Ascending aorta (tissue), 2 donors: ENCODE measurements around the gene POC1B. TPM values are rescaled to one million over a fixed set of nuclear protein-coding genes. Genes with fewer than 3 reads are reported as not detected.
A peak's percentile ranks its signal among the peaks of the same experiment; 100 is the strongest.

Experiments used
- DNase-seq, 2 donors: peaks; one replicate each; pipeline ENCODE4 v3.0.0-alpha.2; 2019; ENCODE audit warnings: low spot score in 2 of 2
- H3K27ac ChIP-seq, 2 donors: fragments of 200-600 bp; sonication (generic); one replicate each; pipeline ENCODE4 v1.5.1; 2016 to 2017; ENCODE audit warnings: mild to moderate bottlenecking in 1 of 2
- H3K27me3 ChIP-seq: fragments of 200-600 bp; sonication (generic); one replicate; pipeline ENCODE4 v1.5.1; 2017
- H3K36me3 ChIP-seq, 2 donors: fragments of 200-600 bp; sonication (generic); one replicate each; pipeline ENCODE4 v1.5.1; 2016
- H3K4me1 ChIP-seq, 2 donors: fragments of 200-600 bp; sonication (generic); one replicate each; pipeline ENCODE4 v1.5.1; 2016 to 2017; ENCODE audit warnings: mild to moderate bottlenecking in 1 of 2
- H3K4me3 ChIP-seq, 2 donors: fragments of 200-600 bp; sonication (generic); one replicate each; pipeline ENCODE4 v1.5.1; 2016 to 2017; ENCODE audit warnings: mild to moderate bottlenecking in 1 of 2
- H3K9me3 ChIP-seq, 2 donors: fragments of 200-600 bp; sonication (generic); one replicate each; pipeline ENCODE4 v1.5.1; 2016
- CTCF ChIP-seq, 3 experiments: fragments of 200-600 bp in 2 of 3; fragments of 450-650 bp in 1 of 3; sonication (generic) in 2 of 3; IDR thresholded peaks; one replicate each; pipeline ENCODE4 v1.5.1; 2016 to 2019; ENCODE audit warnings: antibody characterized with exemption in 3 of 3, mild to moderate bottlenecking in 1 of 3, moderate library complexity in 1 of 3
- intact Hi-C: fragments of 100-400 bp; cut with DNase I; formaldehyde crosslinking; loops from one replicate; pipeline ENCODE4 v1.15.1; 2023
- total RNA-seq: library from RNA; depleted of rRNA; stranded (reverse); fragments of >200 nt; gene quantifications from one replicate; pipeline ENCODE4 v1.1.0, GENCODE V29; 2016

The POC1B gene
- total RNA-seq, 1 donor from 2014 or later: 15.8 TPM

GRCh38 chr12:89379148-89379838 lies 146.6 kb downstream of the POC1B start:
- intact Hi-C loops: no loop called here
- peaks cover 3 to 10% of the 10 kb centered on the region in 2 donors for H3K4me1 ChIP-seq

GRCh38 chr12:89376844-89377243 lies 149.0 kb downstream of the POC1B start:
- H3K27ac ChIP-seq: peak overlapping the region in 1 of 2 donors; percentile 46
- no peaks in the 10 kb centered on the region for H3K27me3 ChIP-seq
- no peak overlapping the region for H3K4me3 ChIP-seq
- intact Hi-C loops: no loop called here
- peaks cover 5 to 20% of the 10 kb centered on the region in 2 donors for H3K4me1 ChIP-seq
- DNase-seq: no peak
- no peak for TF ChIP-seq CTCF (IDR thresholded peaks at IDR 0.05)
- no peaks in the 10 kb centered on the region for H3K9me3 ChIP-seq
- no peaks in the 10 kb centered on the region for H3K36me3 ChIP-seq

More at GRCh38 chr12:89379148-89379838, 146.6 kb downstream of the POC1B start:
- H3K36me3 ChIP-seq: no peaks in the 10 kb centered on the region
- H3K27ac ChIP-seq: no peak overlapping the region
- TF ChIP-seq CTCF (IDR thresholded peaks at IDR 0.05): no peak
- H3K27me3 ChIP-seq: no peaks in the 10 kb centered on the region
- no peak overlapping the region for H3K4me3 ChIP-seq
- DNase-seq: no peak
- no peaks in the 10 kb centered on the region for H3K9me3 ChIP-seq

GRCh38 chr12:89376202-89376529 lies 149.7 kb downstream of the POC1B start:
- no peaks in the 10 kb centered on the region for H3K36me3 ChIP-seq
- H3K9me3 ChIP-seq: no peaks in the 10 kb centered on the region
- TF ChIP-seq CTCF (IDR thresholded peaks at IDR 0.05): no peak
- H3K27me3 ChIP-seq: no peaks in the 10 kb centered on the region
- DNase-seq: no peak
- peaks cover 5 to 20% of the 10 kb centered on the region in 2 donors for H3K4me1 ChIP-seq
- peak overlapping the region in 1 of 2 donors; percentile 46 for H3K27ac ChIP-seq
- intact Hi-C loops: no loop called here
- H3K4me3 ChIP-seq: no peak overlapping the region

DNA sequence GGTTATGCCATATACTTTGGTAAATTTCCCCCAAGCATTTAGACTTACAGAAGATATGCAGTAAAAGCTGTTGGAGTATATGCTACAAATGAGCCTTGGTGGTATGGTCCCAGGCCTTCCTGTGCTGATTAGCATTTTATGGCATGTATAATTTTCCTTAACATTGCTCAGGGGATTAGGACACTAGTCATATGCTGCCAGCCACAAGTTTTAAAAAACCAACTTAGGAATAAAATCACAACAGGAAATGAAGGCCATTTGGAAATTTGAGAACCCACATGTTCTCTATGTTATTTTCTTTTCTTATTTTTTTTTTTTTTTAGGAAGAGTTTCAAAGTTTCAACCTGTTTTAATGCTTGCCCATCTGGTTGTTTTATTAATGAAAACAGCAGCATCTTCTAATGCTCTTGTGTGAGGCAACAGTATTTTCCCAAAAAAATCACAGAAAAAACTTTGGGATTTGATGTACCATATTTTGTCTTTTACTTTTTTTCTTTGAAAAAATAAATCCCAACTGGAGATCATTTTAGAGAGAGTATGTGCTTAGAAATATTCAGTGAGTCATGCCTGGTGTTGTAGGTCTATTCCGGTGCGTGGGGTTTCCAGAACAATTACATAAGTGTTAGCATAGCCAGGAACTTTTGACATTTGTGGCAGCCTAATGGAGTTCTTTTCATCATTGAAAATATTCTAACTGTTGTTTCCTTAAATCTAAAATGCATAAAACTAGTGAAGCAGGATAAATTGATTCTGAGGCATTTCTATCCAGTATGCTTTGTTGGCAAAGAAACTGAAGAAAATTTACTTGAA lies 151.9 kb downstream of the POC1B start:
- DNase-seq: peak in 1 of 2 donors; percentile 75
- H3K4me3 ChIP-seq: no peak overlapping the region
- no peaks in the 10 kb centered on the region for H3K36me3 ChIP-seq
- TF ChIP-seq CTCF (IDR thresholded peaks at IDR 0.05): no peak
- peaks cover 5 to 20% of the 10 kb centered on the region in 2 donors for H3K4me1 ChIP-seq
- no peaks in the 10 kb centered on the region for H3K9me3 ChIP-seq
- no peaks in the 10 kb centered on the region for H3K27me3 ChIP-seq
- peak overlapping the region; percentile 71 to 74 for H3K27ac ChIP-seq
- intact Hi-C loops: loop anchor here (1.0 kb wide), 1 partner anchor 22 kb away; the partner anchor contains the start of gene DUSP6

DNA sequence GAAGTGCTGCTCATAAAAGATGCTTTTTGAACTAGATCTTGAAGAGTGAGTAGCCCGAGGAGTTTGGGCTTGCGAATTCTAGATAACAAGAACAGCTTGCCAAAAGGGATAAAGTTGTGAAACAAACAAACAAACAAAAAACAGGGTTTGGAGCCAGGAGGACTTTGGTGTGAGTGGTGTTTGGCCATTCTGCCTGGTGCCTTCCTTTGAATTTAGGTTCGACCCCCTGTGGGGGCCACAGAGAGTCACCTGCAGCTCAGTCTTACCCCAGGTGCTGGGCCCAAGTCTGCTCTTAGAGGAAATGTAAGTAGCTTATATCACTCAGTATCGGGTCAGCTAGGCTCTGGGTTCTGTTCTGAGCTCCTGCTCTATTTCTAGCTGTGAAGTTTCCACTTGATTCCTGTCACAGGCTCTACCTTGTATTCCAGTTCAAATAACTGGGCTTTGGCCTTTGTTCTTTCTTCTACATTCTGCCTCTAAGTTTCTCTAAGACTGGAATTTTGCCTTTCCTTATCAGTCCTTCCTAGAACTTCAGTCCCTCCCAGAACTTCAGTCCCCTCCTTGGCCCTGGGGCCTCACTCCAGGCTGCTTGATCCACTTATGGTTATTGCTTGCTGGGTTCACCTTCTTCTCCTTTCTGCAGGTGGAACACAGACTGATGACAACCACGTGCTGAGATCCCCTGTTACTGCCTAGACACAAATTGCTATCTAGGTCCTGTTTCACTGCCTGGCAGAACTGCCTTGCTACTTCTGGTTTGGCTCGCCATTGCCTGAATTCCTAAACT lies 153.1 kb downstream of the POC1B start:
- intact Hi-C loops: no loop called here
- no peaks in the 10 kb centered on the region for H3K27me3 ChIP-seq
- peaks cover 5 to 20% of the 10 kb centered on the region in 2 donors for H3K4me1 ChIP-seq
- H3K9me3 ChIP-seq: no peaks in the 10 kb centered on the region
- no peak for DNase-seq
- peak overlapping the region; percentile 71 to 74 for H3K27ac ChIP-seq
- H3K4me3 ChIP-seq: no peak overlapping the region
- H3K36me3 ChIP-seq: no peaks in the 10 kb centered on the region
- no peak for TF ChIP-seq CTCF (IDR thresholded peaks at IDR 0.05)
